Kasumi-1 (cell line): ENCODE measurements around the gene AMBRA1.

ENCODE experiments used
- DNase-seq, 2 experiments: peaks; one replicate each; lab custom pipeline; 2025; lab: John Stamatoyannopoulos, UW

Gene AMBRA1

GRCh38 chr11:46506483-46506791 lies 87.4 kb downstream of the AMBRA1 start:
- no peak for DNase-seq

GRCh38 chr11:46505741-46506482 lies 87.9 kb downstream of the AMBRA1 start:
- no peak for DNase-seq

- no peak for DNase-seq
These were observed 88.8 kb downstream of the AMBRA1 start for GRCh38 chr11:46504817-46505613.

GRCh38 chr11:46499821-46500220 lies 94.0 kb downstream of the AMBRA1 start:
- no peak for DNase-seq

- DNase-seq = no peak
These were observed 94.9 kb downstream of the AMBRA1 start for GRCh38 chr11:46498968-46499367.

- DNase-seq = no peak
These were observed 95.6 kb downstream of the AMBRA1 start for GRCh38 chr11:46498179-46498578.

- DNase-seq = no peak
These were observed 96.3 kb downstream of the AMBRA1 start for GRCh38 chr11:46497498-46497897.

GRCh38 chr11:46493791-46494190 lies 100.0 kb downstream of the AMBRA1 start:
- no peak for DNase-seq

GRCh38 chr11:46492532-46492931 lies 101.3 kb downstream of the AMBRA1 start:
- no peak for DNase-seq

GRCh38 chr11:46491661-46492330 lies 102.0 kb downstream of the AMBRA1 start:
- peak; percentile 31 to 45 for DNase-seq

GRCh38 chr11:46490666-46491065 lies 103.2 kb downstream of the AMBRA1 start:
- no peak for DNase-seq

- peak; percentile 66 to 80 for DNase-seq
These were observed 103.9 kb downstream of the AMBRA1 start for GRCh38 chr11:46489656-46490560.

- no peak for DNase-seq
These were observed 107.9 kb downstream of the AMBRA1 start for GRCh38 chr11:46485856-46486443.

GRCh38 chr11:46484101-46484500 lies 109.7 kb downstream of the AMBRA1 start:
- no peak for DNase-seq

- DNase-seq = no peak
These were observed 112.9 kb downstream of the AMBRA1 start for GRCh38 chr11:46480909-46481308.

GRCh38 chr11:46480166-46480726 lies 113.6 kb downstream of the AMBRA1 start:
- DNase-seq = no peak

- DNase-seq = no peak
These were observed 114.2 kb downstream of the AMBRA1 start for GRCh38 chr11:46479601-46480000.

- no peak for DNase-seq
These were observed 115.6 kb downstream of the AMBRA1 start for GRCh38 chr11:46478196-46478595.

GRCh38 chr11:46477136-46477535 lies 116.7 kb downstream of the AMBRA1 start:
- DNase-seq = no peak

- no peak for DNase-seq
These were observed 117.8 kb downstream of the AMBRA1 start for GRCh38 chr11:46475926-46476545.
